Fibroblast of peridontal ligament (primary cell): ENCODE data around the gene RAN.
A peak's percentile ranks its signal among the peaks of the same experiment; 100 is the strongest.
"Not testable (repeated sequence)": the region's sequence is repeated elsewhere in the genome, so short reads cannot be mapped to it uniquely, and the experiment has no call there.

Source experiments
- DNase-seq: peaks from one replicate; pipeline ENCODE4 v3.0.0-alpha.2; 2010; ENCODE audit errors: extremely low read depth

The RAN gene

GRCh38 chr12:130849561-130850417 is 22.1 kb upstream of the RAN start:
- DNase-seq: no peak

DNA sequence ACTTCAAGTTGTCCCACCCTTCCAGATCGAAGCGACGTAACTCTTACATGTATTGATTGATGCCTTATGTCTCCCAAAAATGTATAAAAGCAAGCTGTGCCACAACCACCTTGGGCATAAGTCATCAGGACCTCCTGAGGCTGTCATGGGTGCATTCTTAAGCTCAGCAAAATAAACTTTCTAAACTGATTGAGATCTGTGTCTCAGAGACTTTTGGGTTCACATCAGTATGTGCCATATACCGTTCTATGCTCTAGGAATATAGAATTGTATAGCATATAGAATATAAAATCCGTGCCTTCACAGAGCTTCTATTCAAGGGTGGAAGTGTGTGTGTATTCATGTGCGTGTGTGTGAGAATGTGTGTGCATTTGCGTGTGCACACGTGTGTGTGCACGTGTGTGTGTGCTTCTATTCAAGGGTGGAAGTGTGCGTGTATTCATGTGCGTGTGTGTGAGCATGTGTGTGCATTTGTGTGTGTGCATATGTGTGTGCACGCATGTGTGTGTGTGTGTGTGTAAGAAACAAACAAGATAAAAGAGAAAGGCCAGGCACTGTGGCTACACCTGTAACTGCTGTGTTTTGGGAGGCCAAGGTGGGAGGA is 21.3 kb upstream of the RAN start:
- DNase-seq: no peak

GRCh38 chr12:130856088-130856487 is 15.8 kb upstream of the RAN start:
- no peak for DNase-seq

GRCh38 chr12:130858084-130858483 is 13.8 kb upstream of the RAN start:
- DNase-seq: no peak

DNA sequence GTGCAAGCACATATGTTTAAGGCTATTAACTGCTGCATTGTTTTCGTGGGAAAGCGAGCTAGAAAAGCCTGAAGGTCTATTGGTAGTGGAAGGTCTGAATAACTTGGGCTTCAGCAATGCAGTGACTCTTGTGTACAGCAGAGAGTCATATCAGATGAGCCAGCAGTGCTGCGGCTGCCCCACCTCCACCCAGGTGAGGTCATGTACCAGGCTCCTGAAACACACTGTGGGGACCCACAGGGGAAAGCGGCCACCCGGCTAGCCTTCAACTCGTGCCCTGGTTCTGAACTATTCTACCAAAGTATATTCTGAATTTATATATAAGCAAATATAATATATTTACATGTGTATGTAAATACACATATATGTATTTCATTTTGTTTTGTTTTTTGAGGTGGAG is 12.7 kb upstream of the RAN start:
- DNase-seq: no peak

DNA sequence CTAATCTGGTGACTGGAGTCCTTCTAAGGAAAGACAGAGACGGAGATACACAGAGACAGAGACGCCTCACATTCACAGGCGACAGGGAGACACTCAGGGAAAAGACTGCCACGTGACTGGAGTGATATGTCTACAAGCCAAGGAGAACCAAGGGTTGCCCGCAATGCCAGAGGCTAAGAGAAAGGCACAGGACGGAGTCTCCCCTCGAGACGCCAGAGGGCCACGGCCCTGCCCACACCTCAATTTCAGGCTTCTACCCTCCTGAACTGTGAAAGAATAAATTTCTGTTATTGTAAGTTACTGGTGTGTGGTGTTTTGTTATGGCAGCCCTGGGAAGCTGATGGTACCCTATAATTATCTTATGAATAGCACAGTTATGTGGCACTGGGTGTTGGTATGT is 11.6 kb upstream of the RAN start:
- DNase-seq: no peak

GRCh38 chr12:130862161-130862560 is 9.7 kb upstream of the RAN start:
- DNase-seq: no peak

DNA sequence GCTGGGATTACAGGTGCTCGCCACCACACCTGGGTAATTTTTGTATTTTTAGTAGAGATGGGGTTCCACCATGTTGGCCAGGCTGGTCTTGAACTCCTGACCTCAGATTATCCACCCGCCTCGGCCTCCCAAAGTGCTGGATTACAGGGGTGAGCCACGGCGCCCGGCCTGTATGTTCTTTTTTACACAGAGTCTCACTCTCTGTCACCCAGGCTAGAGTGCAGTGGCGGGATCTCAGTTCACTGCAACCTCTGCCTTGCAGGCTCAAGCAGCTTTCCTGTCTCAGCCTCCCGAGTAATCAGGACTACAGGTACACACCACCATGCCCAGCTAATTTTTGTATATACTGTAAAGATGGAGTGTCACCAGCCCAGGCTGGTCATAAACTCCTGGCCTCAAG is 9.1 kb upstream of the RAN start:
- DNase-seq: not testable (repeated sequence)

DNA sequence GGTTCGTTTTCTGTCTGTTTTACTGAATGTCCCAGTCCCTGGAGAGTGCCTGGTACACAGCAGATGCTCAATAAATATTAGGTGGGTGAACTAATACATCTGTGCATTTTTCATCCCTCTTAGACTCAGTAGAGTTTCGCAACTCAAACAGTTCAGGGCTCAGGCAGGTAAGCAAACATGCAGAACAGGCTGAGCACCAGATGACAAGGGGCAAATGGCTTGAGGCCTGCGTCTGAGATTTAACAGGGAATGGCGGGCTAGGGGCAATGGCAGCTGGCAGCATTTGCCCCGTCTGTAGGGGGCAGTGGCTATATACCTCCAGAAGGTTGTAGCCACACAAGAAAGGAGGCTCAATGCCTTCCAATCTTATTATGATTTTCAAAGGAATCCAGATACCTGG is 8.6 kb upstream of the RAN start:
- DNase-seq: no peak

- DNase-seq: no peak
Measured at GRCh38 chr12:130868412-130868811, 3.5 kb upstream of the RAN start.

- peak; percentile 93 for DNase-seq
Measured at GRCh38 chr12:130870442-130871285, 1.2 kb upstream of the RAN start.

DNA sequence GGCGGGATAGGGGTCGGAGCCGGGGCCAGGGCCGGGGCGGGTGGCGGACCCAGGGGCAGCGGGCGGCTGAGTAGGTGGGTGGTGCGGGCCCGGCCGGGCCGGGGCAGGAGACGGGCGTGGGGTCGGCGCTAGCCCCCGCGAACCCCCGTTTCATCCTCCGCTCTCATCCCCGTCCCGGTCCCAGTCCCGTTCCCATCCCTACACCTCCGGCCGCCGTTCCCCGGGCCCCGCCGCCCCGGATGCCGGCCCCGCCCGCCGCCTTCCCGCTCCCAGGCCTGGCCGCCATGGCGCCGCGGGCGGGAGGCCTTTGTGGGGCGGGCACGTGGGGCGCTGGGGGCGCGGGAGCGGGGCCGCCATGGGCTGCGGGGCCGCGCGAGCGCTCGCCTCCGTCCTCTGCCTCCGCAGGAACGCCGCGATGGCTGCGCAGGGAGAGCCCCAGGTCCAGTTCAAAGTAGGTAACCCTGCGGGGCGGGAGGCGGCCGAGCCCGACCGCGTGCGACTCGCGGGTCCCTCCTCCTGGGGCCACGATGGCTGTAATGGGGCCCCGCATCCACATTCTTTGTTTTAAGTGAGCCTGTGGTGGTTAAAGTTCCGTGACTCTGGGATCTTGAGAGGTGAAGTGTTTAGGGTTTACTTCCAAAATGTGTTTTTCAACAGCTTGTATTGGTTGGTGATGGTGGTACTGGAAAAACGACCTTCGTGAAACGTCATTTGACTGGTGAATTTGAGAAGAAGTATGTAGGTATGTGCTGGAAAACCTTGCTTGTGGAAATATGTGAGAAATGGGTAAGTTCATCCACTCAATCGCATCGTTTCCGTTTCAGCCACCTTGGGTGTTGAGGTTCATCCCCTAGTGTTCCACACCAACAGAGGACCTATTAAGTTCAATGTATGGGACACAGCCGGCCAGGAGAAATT is 572 bp downstream of the RAN start:
- peak; percentile 14 for DNase-seq

DNA sequence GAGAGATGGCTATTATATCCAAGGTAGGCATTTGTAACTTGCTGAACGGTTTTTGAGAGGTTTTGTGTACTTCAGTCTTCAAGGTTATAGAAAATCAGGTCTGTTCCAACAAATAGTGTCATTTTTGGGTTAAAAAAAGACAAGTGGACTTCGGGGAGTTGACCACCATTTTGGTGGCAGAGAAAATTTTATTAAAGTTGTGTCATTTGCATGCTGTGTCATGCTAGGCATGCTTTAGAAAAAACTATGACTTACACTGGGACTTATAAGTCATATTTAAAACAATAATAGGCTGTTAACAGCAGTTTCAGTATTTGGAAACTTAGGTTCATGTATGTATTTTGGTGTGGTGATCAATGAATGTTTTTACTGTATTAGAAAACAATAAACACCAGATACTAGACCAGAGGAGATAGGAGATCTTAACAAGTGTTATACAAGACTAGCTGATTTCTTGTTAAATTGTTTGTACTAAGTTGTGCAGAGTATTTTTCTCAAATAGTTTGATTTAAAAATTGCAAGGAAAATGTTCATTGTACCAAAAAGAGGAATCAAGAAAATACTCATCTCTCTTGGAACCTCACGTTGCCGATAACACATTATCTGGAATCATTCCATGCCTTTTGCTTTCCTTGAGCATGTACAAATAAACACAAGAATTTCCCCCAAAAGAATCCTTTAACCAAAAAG is 1.4 kb downstream of the RAN start:
- no peak for DNase-seq

GRCh38 chr12:130873825-130874224 is 2.0 kb downstream of the RAN start:
- no peak for DNase-seq

DNA sequence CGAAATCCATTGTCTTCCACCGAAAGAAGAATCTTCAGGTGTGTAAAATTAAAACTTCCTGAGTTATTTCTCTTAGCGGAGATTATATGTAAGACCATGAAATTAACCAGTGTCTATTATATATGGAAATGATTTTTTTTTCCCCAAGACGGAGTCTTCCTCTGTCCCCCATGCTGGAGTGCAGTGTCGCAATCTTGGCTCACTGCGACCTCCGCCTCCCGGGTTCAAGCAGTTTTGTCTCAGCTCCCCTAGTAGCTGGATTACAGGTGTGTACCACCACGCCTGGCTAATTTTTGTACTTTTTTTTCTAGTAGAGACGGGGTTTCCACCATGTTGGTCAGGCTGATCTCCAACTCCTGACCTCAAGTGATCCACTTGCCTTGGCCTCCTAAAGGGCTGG is 2.8 kb downstream of the RAN start:
- DNase-seq: no peak

DNA sequence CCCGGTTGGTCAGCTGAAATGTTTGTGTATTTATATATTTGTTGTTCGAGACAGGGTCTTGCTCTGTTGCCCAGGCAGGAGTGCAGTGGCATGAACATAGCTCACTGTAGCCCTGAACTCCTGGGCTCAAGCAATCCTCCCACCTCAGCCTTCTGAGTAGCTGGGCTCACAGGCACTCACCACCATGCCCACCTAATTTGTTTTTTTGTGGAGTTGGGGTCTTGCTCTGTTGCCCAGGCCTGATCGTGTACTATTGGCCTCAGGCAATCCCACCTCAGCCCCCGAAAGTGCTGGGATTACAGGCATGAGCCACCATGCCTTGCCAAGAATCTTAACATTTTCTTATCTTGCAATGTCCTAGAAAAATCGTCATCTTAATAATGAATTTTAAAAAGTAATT is 3.3 kb downstream of the RAN start:
- DNase-seq: no peak

- DNase-seq: not testable (repeated sequence)
Measured at GRCh38 chr12:130875708-130876107, 3.8 kb downstream of the RAN start.

- DNase-seq: no peak
Measured at GRCh38 chr12:130876297-130876696, 4.4 kb downstream of the RAN start.

GRCh38 chr12:130876758-130877157 is 4.9 kb downstream of the RAN start:
- DNase-seq: no peak

DNA sequence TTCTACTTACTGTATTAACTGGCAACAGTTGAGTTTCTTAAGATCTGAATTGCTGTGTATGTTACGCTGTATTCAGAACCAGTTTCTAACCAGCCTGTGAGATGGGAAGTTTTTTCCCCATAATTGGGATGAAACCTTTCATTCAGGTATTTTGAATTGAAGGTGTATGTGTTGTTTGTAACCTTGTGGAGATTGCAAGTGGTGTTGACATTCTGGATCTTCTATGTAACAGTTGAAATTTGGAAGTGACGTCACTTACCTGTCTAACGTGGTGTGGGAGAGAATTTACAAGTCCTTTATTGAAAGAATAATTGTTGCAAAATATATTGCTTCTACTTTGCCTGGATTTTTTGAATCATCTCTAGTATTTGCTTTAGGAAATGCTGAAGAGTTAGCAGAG is 5.5 kb downstream of the RAN start:
- DNase-seq: no peak
